Heart left ventricle (tissue), 16 donors: ENCODE measurements around the gene PIP5K1A. TPM values are rescaled to one million over a fixed set of nuclear protein-coding genes. Genes with fewer than 3 reads are reported as not detected.

Experiments used
- ATAC-seq, 4 donors: fragments of 200-7000 bp; cut with Tn5 transposase; one replicate each; pipeline ENCODE4 v1.9.1; 2020 to 2022; ENCODE audit warnings: moderate library complexity in 4 of 4, mild to moderate bottlenecking in 3 of 4, moderate number of reproducible peaks in 1 of 4
- DNase-seq, 5 donors: peaks; one replicate each; pipeline ENCODE4 v3.0.0-alpha.2; 2020
- H3K27ac ChIP-seq, 12 donors: fragments of 200-600 bp; sonication (generic) in 4 of 12; one replicate each; pipeline versions ENCODE4 v1.5.0 to v1.8.0; 2016 to 2022; ENCODE audit warnings: mild to moderate bottlenecking in 2 of 12
- H3K27me3 ChIP-seq, 9 donors: fragments of 200-600 bp; sonication (generic) in 2 of 9; one replicate each; pipeline versions ENCODE4 v1.5.1 to v1.8.0; 2016 to 2022; ENCODE audit warnings: mild to moderate bottlenecking in 3 of 9
- H3K36me3 ChIP-seq, 9 donors: fragments of 200-600 bp; sonication (generic) in 2 of 9; one replicate each; pipeline versions ENCODE4 v1.5.0 to v1.8.0; 2018 to 2022; ENCODE audit warnings: mild to moderate bottlenecking in 2 of 9
- H3K4me1 ChIP-seq, 12 donors: fragments of 200-600 bp; sonication (generic) in 4 of 12; one replicate each; pipeline versions ENCODE4 v1.5.0 to v1.8.0; 2016 to 2022; ENCODE audit warnings: mild to moderate bottlenecking in 3 of 12
- H3K4me3 ChIP-seq, 12 donors: fragments of 200-600 bp; sonication (generic) in 4 of 12; one replicate each; pipeline versions ENCODE4 v1.5.0 to v1.8.0; 2017 to 2022; ENCODE audit warnings: mild to moderate bottlenecking in 9 of 12, moderate library complexity in 4 of 12
- H3K9me3 ChIP-seq, 12 donors: fragments of 200-600 bp; sonication (generic) in 4 of 12; one replicate each; pipeline versions ENCODE4 v1.5.0 to v1.8.0; 2016 to 2022; ENCODE audit warnings: mild to moderate bottlenecking in 1 of 12
- CTCF ChIP-seq, 12 donors: fragments of 200-600 bp; sonication (generic) in 4 of 12; IDR thresholded peaks; one replicate each; pipeline versions ENCODE4 v1.5.0 to v1.8.0; 2018 to 2022; ENCODE audit warnings: antibody characterized with exemption in 12 of 12, mild to moderate bottlenecking in 5 of 12
- POLR2A ChIP-seq, 2 donors: fragments of 450-650 bp; IDR thresholded peaks; one replicate each; pipeline ENCODE4 v1.6.1; 2017; ENCODE audit warnings: antibody characterized with exemption in 2 of 2, mild to moderate bottlenecking in 2 of 2, moderate library complexity in 2 of 2
- WGBS, 4 donors: extraction: QIAGEN DNeasy Blood & Tissue Kit in 2 of 4; methylation state at CpG; one replicate each; pipeline versions ENCODE4 v1.1.5 to v1.1.7; 2013 to 2018; 5-methylcytosine and 5-hydroxymethylcytosine counted together
- intact Hi-C, 10 donors: fragments of 100-400 bp; cut with DNase I; formaldehyde crosslinking; loops; one replicate each; pipeline versions ENCODE4 v1.11.1 to v1.14.2; 2022
- polyA plus RNA-seq, 2 donors: library from polyadenylated mRNA; stranded (reverse); fragments of 200-250 nt; gene quantifications; one replicate each; pipeline ENCODE4 v1.2.3, GENCODE V29; 2013
- total RNA-seq, 9 donors: library from RNA; depleted of rRNA in 2 of 9; stranded (reverse); fragments of >200 nt in 2 of 9; fragmentation: NEBNext Ultra II Directional in 3 of 9; extraction: Animal tissue kit (Norgen Biotek cat#: 25700) in 3 of 9; gene quantifications; one replicate each; pipeline versions ENCODE4 v1.1.0 to v1.2.4, GENCODE V29; 2016 to 2023
- donor health status: ischemic (EF 13 %, LVEDD 7.1; RV severe dilation, severe dysfunction).
- donor health status: healthy with polysubstance abuse.
- donor health status: DM: no; HTN: yes; CAD: no.
- donor health status: DM: no; HTN: no; CAD: no.
- donor health status: ischemic (EF 25% LVEDD 6.9; RV normal size, moderate dysfunction).
- donor health status: ischemic (EF 25% LVEDD 5.7; RV mildly dilated, moderate dysfunction).
- donor health status: healthy.
- donor health status: DM: yes; HTN: yes; CAD: no.
- donor health status: ischemic (EF 35%, LVEDD 5.7; RV mildly dilated, moderate dysfunction).
- donor health status: nonischemic (EF 11% LVEDD 7.7; RV severe dilation, severe dysfunction).
- donor health status: DM: yes; HTN: yes; CAD: no.
- donor health status: PGD.
- donor health status: ischemic (EF 29% LVEDD 5.4; RV normal size, mild dysfunction).
- donor health status: nonischemic (EF 23%, LVEDD 6.1; RV moderate dilation, normal function).

PIP5K1A gene
- total and polyA plus RNA-seq, 11 donors = 20.5 to 48.8 (median 36.5) TPM

GRCh38 chr1:151222130-151222529 is 23.8 kb downstream of the PIP5K1A start:
- H3K4me1 ChIP-seq = peaks cover 0 to 24% (median 4%) of the 10 kb centered on the region in 12 donors
- WGBS, 4 donors = 58 to 71% (median 63%) methylated on average over 4 of the region's 4 CpGs
- intact Hi-C loops = no loop called here
- TF ChIP-seq CTCF (IDR thresholded peaks at IDR 0.05) = no peak
- no peak for TF ChIP-seq POLR2A (IDR thresholded peaks at IDR 0.05)
- H3K9me3 ChIP-seq = no peaks in the 10 kb centered on the region
- DNase-seq (no peak), ATAC-seq (peak; percentile 22 to 69 (median 54))
- peaks cover 0 to 63% (median 27%) of the 10 kb centered on the region in 9 donors for H3K36me3 ChIP-seq
- no peaks in the 10 kb centered on the region for H3K27me3 ChIP-seq
- H3K4me3 ChIP-seq = no peak overlapping the region
- no peak overlapping the region for H3K27ac ChIP-seq

- no peaks in the 10 kb centered on the region for H3K27me3 ChIP-seq
- H3K9me3 ChIP-seq = no peaks in the 10 kb centered on the region
- H3K27ac ChIP-seq = no peak overlapping the region
- WGBS, 4 donors = 75 to 96% (median 88%) methylated on average over 6 of the region's 6 CpGs
- TF ChIP-seq POLR2A (IDR thresholded peaks at IDR 0.05) = no peak
- no peak for TF ChIP-seq CTCF (IDR thresholded peaks at IDR 0.05)
- no peak for ATAC-seq
- H3K36me3 ChIP-seq = peaks cover 0 to 100% (median 100%) of the 10 kb centered on the region in 9 donors
- H3K4me3 ChIP-seq = no peak overlapping the region
- DNase-seq = no peak
- peaks cover 0 to 12% (median 0%) of the 10 kb centered on the region in 12 donors for H3K4me1 ChIP-seq
- intact Hi-C loops = loop anchor here in 1 of 10 donors (10.0 kb wide), 1 partner anchor 50 kb away; no protein-coding TSS in a partner anchor
Measured at GRCh38 chr1:151235235-151235634, 36.9 kb downstream of the PIP5K1A start.

GRCh38 chr1:151237678-151238466 is 39.5 kb downstream of the PIP5K1A start:
- intact Hi-C loops = loop anchor here in 1 of 10 donors (10.0 kb wide), 1 partner anchor 53 kb away; no protein-coding TSS in a partner anchor
- no peaks in the 10 kb centered on the region for H3K9me3 ChIP-seq
- peak overlapping the region in 2 of 12 donors; percentile 9 to 51 for H3K27ac ChIP-seq
- H3K4me1 ChIP-seq = peaks cover 0 to 12% (median 0%) of the 10 kb centered on the region in 12 donors
- ATAC-seq (no peak), DNase-seq (no peak)
- 86 to 89% (median 87%) methylated on average over 4 of the region's 4 CpGs for WGBS, 4 donors
- TF ChIP-seq POLR2A (IDR thresholded peaks at IDR 0.05) (no peak), CTCF (IDR thresholded peaks at IDR 0.05) (no peak)
- peaks cover 0 to 100% (median 100%) of the 10 kb centered on the region in 9 donors for H3K36me3 ChIP-seq
- H3K4me3 ChIP-seq = no peak overlapping the region
- H3K27me3 ChIP-seq = no peaks in the 10 kb centered on the region

DNA sequence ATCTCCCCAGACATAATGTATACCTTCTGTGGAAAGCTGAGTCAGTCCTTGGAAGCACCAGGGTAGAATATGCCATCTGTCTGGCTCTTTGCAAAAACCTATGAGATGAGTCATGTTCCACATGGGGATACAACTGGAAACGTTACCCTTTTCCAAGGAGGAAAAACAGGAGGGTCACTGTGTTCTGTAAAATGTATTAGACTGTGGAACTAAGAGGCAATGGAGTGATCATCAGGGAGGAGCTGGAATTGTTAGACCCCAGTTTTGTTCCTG is 40.1 kb downstream of the PIP5K1A start:
- ATAC-seq (peak in 2 of 4 donors; percentile 49 to 73), DNase-seq (no peak)
- no peak for TF ChIP-seq CTCF (IDR thresholded peaks at IDR 0.05)
- TF ChIP-seq POLR2A (IDR thresholded peaks at IDR 0.05) = no peak
- Histone ChIP-seq H3K36me3 (peaks cover 1 to 100% (median 100%) of the 10 kb centered on the region in 9 donors), H3K9me3 (no peaks in the 10 kb centered on the region), H3K27ac (peak overlapping the region in 2 of 12 donors; percentile 9 to 51), H3K4me1 (peaks cover 0 to 12% (median 0%) of the 10 kb centered on the region in 12 donors), H3K4me3 (no peak overlapping the region), H3K27me3 (no peaks in the 10 kb centered on the region)
- intact Hi-C loops = loop anchor here in 1 of 10 donors (10.0 kb wide), 1 partner anchor 54 kb away; no protein-coding TSS in a partner anchor
- WGBS, 4 donors = 37 to 48% (median 39%) methylated on average over 1 of the region's 1 CpG
